ENCODE measurements around the gene ABCD3.

GRCh38 chr1:94463056-94463764 lies 45.0 kb downstream of the ABCD3 start:
- TF ChIP-seq ZBTB34 (CRISPR knock-in tag; IDR thresholded peaks at IDR 0.05) (no peak), FOSL2 (CRISPR knock-in tag; IDR thresholded peaks at IDR 0.05) (no peak), PRDM15 (CRISPR knock-in tag; IDR thresholded peaks at IDR 0.05) (no peak), MZF1 (CRISPR knock-in tag; IDR thresholded peaks at IDR 0.05; ENCODE audit: borderline replicate concordance) (no peak), ARID4A (CRISPR knock-in tag; IDR thresholded peaks at IDR 0.05; ENCODE audit: borderline replicate concordance) (no peak), HOXA3 (CRISPR knock-in tag; IDR thresholded peaks at IDR 0.05) (no peak), ISL2 (CRISPR knock-in tag; IDR thresholded peaks at IDR 0.05) (no peak), CTCF (CRISPR knock-in tag; IDR thresholded peaks at IDR 0.05) (no peak), KDM1A (CRISPR knock-in tag; IDR thresholded peaks at IDR 0.05) (no peak), EZH2 (conservative IDR thresholded peaks at IDR 0.05; ENCODE audit: low read depth, low read length) (no peak)

All from HepG2 (cell line).